Spleen (tissue), 11 donors: Measurements from ENCODE around the gene NRBF2. TPM values are rescaled to one million over a fixed set of nuclear protein-coding genes. Genes with fewer than 3 reads are reported as not detected.
"Not testable (repeated sequence)": the region's sequence is repeated elsewhere in the genome, so short reads cannot be mapped to it uniquely, and the experiment has no call there.

Source experiments
- DNase-seq: peaks from one replicate; pipeline ENCODE4 v3.0.0-alpha.2; 2020
- H3K27ac ChIP-seq, 8 donors: fragments of 200-600 bp; sonication (generic) in 7 of 8; 1 replicate in 4 of 8; 2 replicates in 4 of 8; pipeline versions ENCODE4 v1.5.0 to v1.8.0; 2016 to 2021; ENCODE audit warnings: inconsistent platforms in 4 of 8, mild to moderate bottlenecking in 4 of 8, moderate library complexity in 1 of 8
- H3K27me3 ChIP-seq, 7 donors: fragments of 200-600 bp; sonication (generic) in 6 of 7; replicated peaks in 1 of 7; 1 replicate in 4 of 7; 2 replicates in 3 of 7; pipeline versions ENCODE4 v1.5.0 to v1.8.0; 2016 to 2021; ENCODE audit warnings: inconsistent platforms in 3 of 7, mild to moderate bottlenecking in 1 of 7
- H3K36me3 ChIP-seq, 6 donors: fragments of 200-600 bp; sonication (generic) in 5 of 6; 1 replicate in 4 of 6; 2 replicates in 2 of 6; pipeline versions ENCODE4 v1.5.0 to v1.8.0; 2016 to 2021; ENCODE audit warnings: inconsistent platforms in 2 of 6
- H3K4me1 ChIP-seq, 6 donors: fragments of 200-600 bp; sonication (generic) in 5 of 6; 1 replicate in 3 of 6; 2 replicates in 3 of 6; pipeline versions ENCODE4 v1.5.0 to v1.8.0; 2016 to 2021; ENCODE audit warnings: inconsistent platforms in 3 of 6
- H3K4me3 ChIP-seq, 8 donors: fragments of 200-600 bp; sonication (generic) in 7 of 8; 1 replicate in 4 of 8; 2 replicates in 4 of 8; pipeline versions ENCODE4 v1.5.0 to v1.8.0; 2016 to 2021; ENCODE audit warnings: inconsistent platforms in 4 of 8, mild to moderate bottlenecking in 4 of 8, moderate library complexity in 2 of 8
- H3K9me3 ChIP-seq, 8 donors: fragments of 200-600 bp; sonication (generic) in 7 of 8; 1 replicate in 4 of 8; 2 replicates in 4 of 8; pipeline versions ENCODE4 v1.5.0 to v1.8.0; 2016 to 2021; ENCODE audit warnings: inconsistent platforms in 4 of 8
- CTCF ChIP-seq, 11 experiments: fragments of 200-600 bp in 7 of 11; fragments of 450-650 bp in 4 of 11; sonication (generic) in 4 of 11; IDR thresholded peaks in 8 of 11; conservative IDR thresholded peaks in 3 of 11; 1 replicate in 7 of 11; 2 replicates in 4 of 11; pipeline versions ENCODE4 v1.4.0 to v1.8.0; 2016 to 2021; ENCODE audit warnings: antibody characterized with exemption in 11 of 11, inconsistent platforms in 4 of 11, mild to moderate bottlenecking in 1 of 11
- POLR2A ChIP-seq, 3 donors: fragments of 450-650 bp; IDR thresholded peaks; one replicate each; pipeline ENCODE4 v1.5.1; 2017; ENCODE audit warnings: antibody characterized with exemption in 3 of 3, mild to moderate bottlenecking in 1 of 3
- POLR2AphosphoS5 ChIP-seq, 3 donors: sonication (generic); formaldehyde crosslinking; IDR thresholded peaks; one replicate each; pipeline ENCODE4 v1.5.1; 2017; ENCODE audit warnings: antibody characterized with exemption in 3 of 3
- WGBS, 5 donors: extraction: QIAGEN DNeasy Blood & Tissue Kit in 3 of 5; methylation state at CpG; one replicate each; pipeline versions ENCODE4 v1.1.5 to v1.1.7; 2013 to 2018; 5-methylcytosine and 5-hydroxymethylcytosine counted together
- intact Hi-C: fragments of 100-400 bp; cut with DNase I; formaldehyde crosslinking; loops from one replicate; pipeline ENCODE4 v1.15.0; 2023; ENCODE audit warnings: low total_unique reads
- polyA plus RNA-seq, 3 donors: library from polyadenylated mRNA; stranded (reverse); fragments of 200-250 nt; gene quantifications; one replicate each; pipeline ENCODE4 v1.2.1, GENCODE V29; 2013
- total RNA-seq, 7 donors: library from RNA; depleted of rRNA in 3 of 7; stranded (reverse); fragments of >200 nt in 3 of 7; fragmentation: NEBNext Ultra II Directional in 4 of 7; extraction: Animal tissue kit (Norgen Biotek cat#: 25700) in 4 of 7; gene quantifications; one replicate each; pipeline versions ENCODE4 v1.1.0 to v1.2.1, GENCODE V29; 2016 to 2021
- donor health status: healthy with polysubstance abuse.
- donor health status: DM: no; HTN: no; CAD: no; lungs with moderate emphysema.
- donor health status: DM: no; HTN: no; CAD: no.
- donor health status: Bipolar disorder and iron deficiency.
- donor health status: healthy.
- donor health status: DM: no; HTN: no; CAD: no.
- donor health status: DM: yes; HTN: yes; CAD: no.

Gene NRBF2
- total and polyA plus RNA-seq, 10 donors = 10.3 to 44.1 (median 31.7) TPM

DNA sequence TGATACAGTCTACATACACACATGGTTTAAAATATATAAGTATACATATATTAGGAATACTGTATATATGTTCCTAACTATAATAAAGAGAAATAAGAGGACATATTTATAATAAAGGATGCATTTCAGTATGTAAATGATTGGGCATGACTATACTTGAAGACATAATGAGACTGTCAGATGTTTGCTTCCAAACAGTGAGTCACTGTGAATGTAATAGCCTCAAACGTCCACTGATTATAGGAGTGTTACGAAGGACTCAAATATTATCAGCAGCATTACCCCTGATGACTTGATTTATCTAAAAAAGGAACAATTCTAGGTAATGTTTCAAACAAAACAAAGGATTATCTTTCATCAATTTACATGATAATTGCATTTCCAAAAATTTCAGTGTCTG is 39.9 kb upstream of the NRBF2 start:
- 77 to 94% (median 81%) methylated on average over 2 of the region's 2 CpGs for WGBS, 5 donors
- Histone ChIP-seq H3K27me3 (no peaks in the 10 kb centered on the region), H3K9me3 (no peaks in the 10 kb centered on the region), H3K27ac (no peak overlapping the region), H3K36me3 (no peaks in the 10 kb centered on the region), H3K4me1 (no peaks in the 10 kb centered on the region), H3K4me3 (no peak overlapping the region)
- no peak for DNase-seq
- intact Hi-C loops = no loop called here
- TF ChIP-seq POLR2AphosphoS5 (IDR thresholded peaks at IDR 0.05) (no peak), CTCF (IDR thresholded peaks at IDR 0.05 in 8 of 11, conservative IDR thresholded peaks at IDR 0.05 in 3 of 11) (no peak), POLR2A (IDR thresholded peaks at IDR 0.05) (no peak)

DNA sequence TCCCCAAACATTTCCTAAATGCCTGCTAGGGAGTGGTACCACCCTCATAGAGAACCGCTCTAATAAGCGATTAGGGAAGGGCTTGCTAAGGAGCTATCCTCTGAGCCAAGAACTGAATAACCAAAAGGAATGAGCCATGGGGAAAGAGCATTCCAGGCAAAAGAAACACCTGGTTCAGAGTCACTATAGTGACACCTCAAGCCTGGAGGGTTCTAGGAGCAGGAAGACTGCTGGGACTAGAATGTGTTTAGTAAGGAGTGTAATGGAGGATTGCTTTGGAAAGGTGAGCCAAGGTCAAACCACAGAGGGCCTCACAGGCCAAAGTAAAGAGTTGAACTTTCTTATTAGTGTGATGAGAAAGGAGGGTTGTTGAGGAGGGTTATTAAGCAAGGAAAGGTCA is 38.7 kb upstream of the NRBF2 start:
- H3K4me1 ChIP-seq = no peaks in the 10 kb centered on the region
- TF ChIP-seq CTCF (IDR thresholded peaks at IDR 0.05 in 8 of 11, conservative IDR thresholded peaks at IDR 0.05 in 3 of 11) = no peak
- TF ChIP-seq POLR2AphosphoS5 (IDR thresholded peaks at IDR 0.05) = no peak
- no peak for TF ChIP-seq POLR2A (IDR thresholded peaks at IDR 0.05)
- intact Hi-C loops = no loop called here
- no peaks in the 10 kb centered on the region for H3K36me3 ChIP-seq
- DNase-seq = no peak
- H3K27me3 ChIP-seq = no peaks in the 10 kb centered on the region
- H3K9me3 ChIP-seq = no peaks in the 10 kb centered on the region
- H3K27ac ChIP-seq = no peak overlapping the region
- WGBS, 5 donors = 95 to 100% (median 96%) methylated on average over 2 of the region's 2 CpGs
- no peak overlapping the region for H3K4me3 ChIP-seq

- TF ChIP-seq POLR2A (IDR thresholded peaks at IDR 0.05) (no peak), POLR2AphosphoS5 (IDR thresholded peaks at IDR 0.05) (no peak), CTCF (IDR thresholded peaks at IDR 0.05 in 8 of 11, conservative IDR thresholded peaks at IDR 0.05 in 3 of 11) (no peak)
- intact Hi-C loops = no loop called here
- no peaks in the 10 kb centered on the region for H3K4me1 ChIP-seq
- no peaks in the 10 kb centered on the region for H3K27me3 ChIP-seq
- H3K4me3 ChIP-seq = no peak overlapping the region
- H3K27ac ChIP-seq = no peak overlapping the region
- WGBS, 5 donors = 27 to 50% (median 48%) methylated on average over 1 of the region's 1 CpG
- H3K36me3 ChIP-seq = no peaks in the 10 kb centered on the region
- no peak for DNase-seq
- H3K9me3 ChIP-seq = no peaks in the 10 kb centered on the region
Observed at GRCh38 chr10:63094881-63095280, 38.2 kb upstream of the NRBF2 start.

DNA sequence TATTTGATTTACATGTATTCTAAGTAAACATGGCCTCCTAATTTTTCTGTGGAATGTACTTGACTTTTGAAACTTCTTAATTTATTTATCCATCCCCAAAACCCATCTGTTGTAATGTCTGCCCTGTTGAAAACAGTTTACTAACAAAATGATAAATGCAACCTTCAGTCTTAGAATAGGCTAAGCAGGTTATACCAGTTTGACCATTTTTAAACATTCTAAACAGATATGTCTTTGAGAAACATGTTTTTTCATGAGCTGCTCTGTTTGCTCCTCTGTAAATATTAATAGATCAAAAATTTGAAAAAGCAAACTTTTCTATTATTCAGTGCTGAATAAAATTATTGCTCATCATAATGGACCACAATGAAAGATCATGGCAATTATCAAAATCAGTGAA is 33.4 kb upstream of the NRBF2 start:
- Histone ChIP-seq H3K4me1 (no peaks in the 10 kb centered on the region), H3K4me3 (no peak overlapping the region), H3K27me3 (no peaks in the 10 kb centered on the region), H3K27ac (no peak overlapping the region), H3K9me3 (no peaks in the 10 kb centered on the region), H3K36me3 (no peaks in the 10 kb centered on the region)
- intact Hi-C loops = no loop called here
- TF ChIP-seq POLR2AphosphoS5 (IDR thresholded peaks at IDR 0.05) = no peak
- no peak for TF ChIP-seq POLR2A (IDR thresholded peaks at IDR 0.05)
- no peak for TF ChIP-seq CTCF (IDR thresholded peaks at IDR 0.05 in 8 of 11, conservative IDR thresholded peaks at IDR 0.05 in 3 of 11)
- no peak for DNase-seq

- H3K36me3 ChIP-seq, DNase-seq, intact Hi-C loops, H3K27me3 ChIP-seq, H3K27ac ChIP-seq, H3K9me3 ChIP-seq, H3K4me3 ChIP-seq, H3K4me1 ChIP-seq: not testable (repeated sequence)
- WGBS, 5 donors = 82 to 93% (median 91%) methylated on average over 9 to 10 of the region's 10 CpGs
Observed at GRCh38 chr10:63101091-63101490, 32.0 kb upstream of the NRBF2 start.

- H3K36me3 ChIP-seq, DNase-seq, H3K9me3 ChIP-seq, H3K27ac ChIP-seq, H3K27me3 ChIP-seq, intact Hi-C loops, H3K4me3 ChIP-seq, H3K4me1 ChIP-seq: not testable (repeated sequence)
- WGBS, 5 donors = 84 to 94% (median 86%) methylated on average over 7 of the region's 7 CpGs
Observed at GRCh38 chr10:63102279-63102883, 30.7 kb upstream of the NRBF2 start.

GRCh38 chr10:63103178-63103577 is 29.9 kb upstream of the NRBF2 start:
- H3K27me3 ChIP-seq, H3K4me1 ChIP-seq, H3K36me3 ChIP-seq, H3K4me3 ChIP-seq, intact Hi-C loops, DNase-seq, H3K9me3 ChIP-seq, H3K27ac ChIP-seq: not testable (repeated sequence)
- 86 to 93% (median 90%) methylated on average over 4 of the region's 4 CpGs for WGBS, 5 donors
